ENCODE measurements around the gene POLR1G.
A peak's percentile ranks its signal among the peaks of the same experiment; 100 is the strongest.

DNA sequence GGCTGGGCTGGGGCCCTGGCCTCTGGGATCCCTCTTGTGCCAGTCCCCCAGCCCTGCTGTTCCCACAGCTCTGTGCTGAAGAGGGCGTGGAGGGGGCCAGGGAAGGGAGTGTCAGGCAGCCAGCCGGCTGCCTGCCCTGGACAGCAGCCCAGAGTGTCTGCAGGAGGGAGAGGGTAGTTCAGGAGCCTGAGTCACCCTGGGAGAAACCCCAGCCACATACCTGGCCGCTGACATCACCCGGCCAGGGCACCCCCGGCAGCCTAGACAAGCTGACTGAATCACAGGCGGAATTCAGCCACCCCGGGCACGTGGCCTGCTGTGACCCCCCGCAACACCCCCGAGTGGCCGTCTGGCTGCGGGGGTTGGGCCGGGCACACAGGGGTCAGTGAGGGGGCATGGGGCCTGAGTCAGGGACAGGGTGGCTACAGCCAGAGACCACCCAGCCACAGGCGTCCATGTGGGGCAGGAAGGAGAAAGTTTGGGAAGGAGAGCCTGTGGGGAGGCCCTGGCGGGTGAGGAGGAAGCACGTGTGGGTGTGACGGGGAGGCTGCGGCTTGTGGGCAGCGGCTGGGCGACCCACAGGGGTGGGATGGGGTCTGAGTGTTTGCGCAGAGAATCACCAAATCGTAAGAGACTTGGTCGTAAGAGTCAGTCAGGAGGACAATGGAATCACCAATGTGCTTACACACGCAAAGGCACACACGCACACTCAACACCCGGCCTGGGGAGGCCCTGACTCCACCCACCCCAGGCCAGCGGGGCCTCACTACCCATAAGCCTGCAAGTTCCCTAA lies 49.5 kb downstream of the POLR1G start:
- TF ChIP-seq, protein P1, sequence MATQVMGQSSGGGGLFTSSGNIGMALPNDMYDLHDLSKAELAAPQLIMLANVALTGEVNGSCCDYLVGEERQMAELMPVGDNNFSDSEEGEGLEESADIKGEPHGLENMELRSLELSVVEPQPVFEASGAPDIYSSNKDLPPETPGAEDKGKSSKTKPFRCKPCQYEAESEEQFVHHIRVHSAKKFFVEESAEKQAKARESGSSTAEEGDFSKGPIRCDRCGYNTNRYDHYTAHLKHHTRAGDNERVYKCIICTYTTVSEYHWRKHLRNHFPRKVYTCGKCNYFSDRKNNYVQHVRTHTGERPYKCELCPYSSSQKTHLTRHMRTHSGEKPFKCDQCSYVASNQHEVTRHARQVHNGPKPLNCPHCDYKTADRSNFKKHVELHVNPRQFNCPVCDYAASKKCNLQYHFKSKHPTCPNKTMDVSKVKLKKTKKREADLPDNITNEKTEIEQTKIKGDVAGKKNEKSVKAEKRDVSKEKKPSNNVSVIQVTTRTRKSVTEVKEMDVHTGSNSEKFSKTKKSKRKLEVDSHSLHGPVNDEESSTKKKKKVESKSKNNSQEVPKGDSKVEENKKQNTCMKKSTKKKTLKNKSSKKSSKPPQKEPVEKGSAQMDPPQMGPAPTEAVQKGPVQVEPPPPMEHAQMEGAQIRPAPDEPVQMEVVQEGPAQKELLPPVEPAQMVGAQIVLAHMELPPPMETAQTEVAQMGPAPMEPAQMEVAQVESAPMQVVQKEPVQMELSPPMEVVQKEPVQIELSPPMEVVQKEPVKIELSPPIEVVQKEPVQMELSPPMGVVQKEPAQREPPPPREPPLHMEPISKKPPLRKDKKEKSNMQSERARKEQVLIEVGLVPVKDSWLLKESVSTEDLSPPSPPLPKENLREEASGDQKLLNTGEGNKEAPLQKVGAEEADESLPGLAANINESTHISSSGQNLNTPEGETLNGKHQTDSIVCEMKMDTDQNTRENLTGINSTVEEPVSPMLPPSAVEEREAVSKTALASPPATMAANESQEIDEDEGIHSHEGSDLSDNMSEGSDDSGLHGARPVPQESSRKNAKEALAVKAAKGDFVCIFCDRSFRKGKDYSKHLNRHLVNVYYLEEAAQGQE (IDR thresholded peaks at IDR 0.05; ENCODE audit: insufficient read depth in 1 of 2, low read depth in 2 of 2, low read length in 2 of 2) = peak; percentile 62 to 67; a peak in 2 of 4 replicates
- peak; percentile 95; the same call in 1 of the 2 replicates for TF ChIP-seq SIN3A (IDR thresholded peaks at IDR 0.05; ENCODE audit: borderline replicate concordance, insufficient read depth, low read length)
- TF ChIP-seq POLR2AphosphoS5 (IDR thresholded peaks at IDR 0.05; ENCODE audit: low read depth, low read length) = no peak

All from PFSK-1 (cell line).